Urinary bladder (tissue), 4 donors: ENCODE results near the gene DLGAP3. TPM values are rescaled to one million over a fixed set of nuclear protein-coding genes. Genes with fewer than 3 reads are reported as not detected.
A peak's percentile ranks its signal among the peaks of the same experiment; 100 is the strongest.

Experiments used
- DNase-seq: peaks from one replicate; pipeline ENCODE4 v3.0.0-alpha.2; 2015; ENCODE audit errors: extremely low spot score
- H3K27ac ChIP-seq: one replicate; pipeline ENCODE4 v1.5.1; 2013; ENCODE audit warnings: low read depth, mild to moderate bottlenecking, moderate library complexity
- H3K36me3 ChIP-seq: one replicate; pipeline ENCODE4 v1.6.1; 2013; ENCODE audit warnings: mild to moderate bottlenecking, moderate library complexity; ENCODE audit not compliant: insufficient read depth
- H3K4me1 ChIP-seq: one replicate; pipeline ENCODE4 v1.6.1; 2013; ENCODE audit warnings: mild to moderate bottlenecking, moderate library complexity; ENCODE audit not compliant: insufficient read depth
- H3K4me3 ChIP-seq: one replicate; pipeline ENCODE4 v1.5.1; 2013; ENCODE audit warnings: low read depth, low read length
- WGBS: extraction: QIAGEN DNeasy Blood & Tissue Kit; methylation state at CpG from one replicate; pipeline ENCODE4 v1.1.7; 2013; 5-methylcytosine and 5-hydroxymethylcytosine counted together
- polyA plus RNA-seq: library from polyadenylated mRNA; stranded (reverse); fragments of 200-250 nt; gene quantifications from one replicate; pipeline ENCODE4 v1.2.3, GENCODE V29; 2013
- total RNA-seq: library from RNA; depleted of rRNA; stranded (reverse); fragments of >200 nt; gene quantifications from one replicate; pipeline ENCODE4 v1.2.3, GENCODE V29; 2014
- donor health status: healthy with polysubstance abuse.
- donor health status: healthy.

The DLGAP3 gene
- total and polyA plus RNA-seq, 2 donors = 0.29 TPM; not detected in 1

DNA sequence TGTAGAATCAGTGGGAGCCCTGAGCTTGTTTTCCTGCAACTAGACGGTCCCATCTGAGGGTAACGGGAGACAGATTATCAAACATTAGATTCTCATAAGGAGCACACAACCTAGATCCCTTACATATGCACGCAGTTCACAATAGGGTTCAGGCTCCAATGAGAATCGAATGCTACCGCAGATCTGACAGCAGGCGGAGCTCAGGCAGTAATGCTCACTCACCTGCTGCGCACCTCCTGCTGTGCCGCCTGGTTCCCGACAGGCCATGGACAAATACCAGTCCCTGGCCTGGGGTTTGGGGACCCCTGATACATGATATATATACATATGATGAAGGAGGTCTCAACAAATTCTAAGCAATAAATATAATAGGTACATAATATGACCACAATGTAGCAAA is 50.2 kb downstream of the DLGAP3 start:
- H3K27ac ChIP-seq = no peak overlapping the region
- H3K4me3 ChIP-seq = no peak overlapping the region
- no peaks in the 10 kb centered on the region for H3K4me1 ChIP-seq
- WGBS = 63% methylated on average over 9 of the region's 9 CpGs
- DNase-seq = no peak
- no peaks in the 10 kb centered on the region for H3K36me3 ChIP-seq

GRCh38 chr1:34876406-34876805 is 53.0 kb downstream of the DLGAP3 start:
- no peaks in the 10 kb centered on the region for H3K36me3 ChIP-seq
- no peaks in the 10 kb centered on the region for H3K4me1 ChIP-seq
- H3K27ac ChIP-seq = no peak overlapping the region
- DNase-seq = no peak
- 79% methylated on average over 7 of the region's 7 CpGs for WGBS
- H3K4me3 ChIP-seq = no peak overlapping the region

- Histone ChIP-seq H3K36me3 (no peaks in the 10 kb centered on the region), H3K27ac (no peak overlapping the region), H3K4me3 (no peak overlapping the region), H3K4me1 (no peaks in the 10 kb centered on the region)
- WGBS = 29% methylated on average over 4 of the region's 4 CpGs
- DNase-seq = no peak
These were observed 55.0 kb downstream of the DLGAP3 start for GRCh38 chr1:34874296-34874952.

GRCh38 chr1:34872133-34872503 is 57.3 kb downstream of the DLGAP3 start:
- DNase-seq = no peak
- WGBS = 80% methylated on average over 4 of the region's 4 CpGs
- Histone ChIP-seq H3K27ac (no peak overlapping the region), H3K4me3 (no peak overlapping the region), H3K4me1 (no peaks in the 10 kb centered on the region), H3K36me3 (no peaks in the 10 kb centered on the region)

GRCh38 chr1:34871443-34872132 is 57.9 kb downstream of the DLGAP3 start:
- Histone ChIP-seq H3K27ac (no peak overlapping the region), H3K4me1 (no peaks in the 10 kb centered on the region), H3K36me3 (no peaks in the 10 kb centered on the region), H3K4me3 (no peak overlapping the region)
- 75% methylated on average over 17 of the region's 17 CpGs for WGBS
- no peak for DNase-seq

- 62% methylated on average over 2 of the region's 2 CpGs for WGBS
- Histone ChIP-seq H3K4me1 (no peaks in the 10 kb centered on the region), H3K27ac (no peak overlapping the region), H3K4me3 (no peak overlapping the region), H3K36me3 (no peaks in the 10 kb centered on the region)
- no peak for DNase-seq
These were observed 59.1 kb downstream of the DLGAP3 start for GRCh38 chr1:34870395-34870794.

DNA sequence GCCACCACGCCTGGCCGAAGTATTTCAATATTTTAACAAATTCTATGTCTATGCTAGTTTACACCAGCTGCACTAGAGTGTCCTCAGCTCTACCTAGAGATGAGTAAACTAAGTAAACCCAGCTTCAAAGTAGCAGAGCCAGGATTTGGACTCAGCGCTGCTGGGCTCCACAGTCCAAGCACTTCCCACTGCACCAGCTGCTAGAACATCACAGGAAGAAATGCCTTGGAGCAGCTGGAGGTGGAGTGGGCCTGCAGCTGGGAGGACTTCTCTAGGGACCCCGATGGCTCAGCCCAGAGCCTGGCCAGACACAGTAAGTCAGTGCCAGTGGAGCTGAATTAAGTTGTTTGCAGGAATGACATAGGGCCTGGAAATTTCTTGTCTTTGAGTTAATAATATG is 59.7 kb downstream of the DLGAP3 start:
- Histone ChIP-seq H3K27ac (no peak overlapping the region), H3K4me1 (no peaks in the 10 kb centered on the region), H3K4me3 (no peak overlapping the region), H3K36me3 (no peaks in the 10 kb centered on the region)
- no peak for DNase-seq
- 90% methylated on average over 4 of the region's 4 CpGs for WGBS

DNA sequence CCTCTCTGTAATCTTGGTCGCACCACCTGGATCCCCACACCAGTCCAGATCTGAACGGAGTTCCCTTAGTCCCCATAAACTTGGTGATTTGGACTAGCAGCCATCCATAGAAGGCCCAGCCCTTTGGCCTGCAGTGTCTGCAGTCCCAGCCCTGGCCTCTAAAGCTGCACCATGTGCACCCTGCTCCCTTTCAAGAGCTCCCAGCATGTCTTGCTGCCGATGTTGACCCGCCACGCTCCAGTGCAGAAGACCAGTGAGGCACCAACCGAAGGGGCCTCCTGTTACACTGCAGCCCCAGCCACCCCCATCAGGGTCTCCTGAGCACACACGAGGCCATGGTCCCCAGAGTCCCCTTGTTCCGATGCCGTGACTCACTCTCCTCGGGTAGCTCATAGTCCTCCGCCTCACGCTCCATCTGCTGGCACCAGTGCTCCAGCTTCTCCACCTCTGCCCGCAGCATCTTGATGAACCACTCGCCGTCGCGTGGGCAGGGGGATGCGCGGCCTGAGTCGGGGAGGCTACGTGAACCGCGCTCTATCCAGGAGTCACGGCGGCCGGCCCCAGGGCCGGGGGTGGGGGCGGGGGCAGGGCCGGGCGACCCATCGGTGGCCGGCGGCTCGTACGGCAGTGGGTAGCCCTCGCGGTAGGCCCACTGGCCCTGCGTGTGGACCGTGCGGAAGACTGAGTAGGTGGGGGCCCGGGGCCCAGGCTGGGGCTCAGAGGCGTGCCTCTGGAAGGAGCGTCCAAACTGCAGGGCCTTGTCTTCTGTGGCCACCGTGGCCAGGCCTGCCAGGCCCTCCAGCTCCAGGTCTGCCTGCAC is 61.0 kb downstream of the DLGAP3 start:
- no peak for DNase-seq
- 91% methylated on average over 44 of the region's 44 CpGs for WGBS
- Histone ChIP-seq H3K4me3 (no peak overlapping the region), H3K27ac (no peak overlapping the region), H3K4me1 (no peaks in the 10 kb centered on the region), H3K36me3 (no peaks in the 10 kb centered on the region)

- WGBS = 91% methylated on average over 6 of the region's 6 CpGs
- H3K27ac ChIP-seq = no peak overlapping the region
- no peak overlapping the region for H3K4me3 ChIP-seq
- no peak for DNase-seq
- H3K4me1 ChIP-seq = no peaks in the 10 kb centered on the region
- no peaks in the 10 kb centered on the region for H3K36me3 ChIP-seq
These were observed 62.0 kb downstream of the DLGAP3 start for GRCh38 chr1:34867415-34867814.

GRCh38 chr1:34866762-34867109 is 62.7 kb downstream of the DLGAP3 start:
- DNase-seq = no peak
- no peak overlapping the region for H3K27ac ChIP-seq
- H3K4me3 ChIP-seq = peak overlapping the region; percentile 59
- 37% methylated on average over 9 of the region's 9 CpGs for WGBS
- H3K4me1 ChIP-seq = no peaks in the 10 kb centered on the region
- H3K36me3 ChIP-seq = no peaks in the 10 kb centered on the region

GRCh38 chr1:34865981-34866761 is 63.3 kb downstream of the DLGAP3 start:
- no peak for DNase-seq
- Histone ChIP-seq H3K36me3 (no peaks in the 10 kb centered on the region), H3K4me3 (peak overlapping the region; percentile 59), H3K27ac (peak overlapping the region; percentile 35), H3K4me1 (no peaks in the 10 kb centered on the region)
- 1% methylated on average over 81 of the region's 81 CpGs for WGBS

DNA sequence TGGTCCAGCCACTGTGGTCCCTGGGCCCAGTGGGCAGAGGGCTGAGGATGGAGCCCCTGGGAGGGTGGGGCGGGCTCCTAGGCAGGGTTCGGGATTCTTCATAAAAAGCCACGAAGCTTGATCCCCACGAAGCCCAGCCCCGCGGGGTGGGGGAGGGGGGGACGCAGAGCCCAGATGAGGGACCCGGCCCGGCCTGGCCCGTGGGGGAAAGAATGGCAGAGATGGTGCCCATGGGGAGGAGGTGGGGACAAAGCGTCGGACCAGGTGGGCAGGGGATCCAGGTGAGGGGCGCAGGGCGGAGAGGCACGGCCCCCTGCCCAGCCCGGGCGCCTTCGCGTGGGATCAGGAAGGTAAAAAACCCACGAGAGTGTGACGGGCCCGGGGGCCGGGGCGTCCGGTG is 63.9 kb downstream of the DLGAP3 start:
- 14% methylated on average over 25 of the region's 25 CpGs for WGBS
- no peaks in the 10 kb centered on the region for H3K4me1 ChIP-seq
- no peak for DNase-seq
- H3K36me3 ChIP-seq = no peaks in the 10 kb centered on the region
- H3K27ac ChIP-seq = peak overlapping the region; percentile 35
- peak overlapping the region; percentile 59 for H3K4me3 ChIP-seq

GRCh38 chr1:34864759-34865158 is 64.7 kb downstream of the DLGAP3 start:
- H3K27ac ChIP-seq = no peak overlapping the region
- WGBS = 92% methylated on average over 8 of the region's 8 CpGs
- no peaks in the 10 kb centered on the region for H3K4me1 ChIP-seq
- H3K36me3 ChIP-seq = no peaks in the 10 kb centered on the region
- no peak for DNase-seq
- no peak overlapping the region for H3K4me3 ChIP-seq
